Duodenal mucosa (tissue), 2 donors: ENCODE data around the gene MEPCE.

ENCODE experiments used
- H3K27ac ChIP-seq: one replicate; pipeline ENCODE4 v1.7.0; 2013; ENCODE audit warnings: low read depth, low read length
- H3K27me3 ChIP-seq, 2 donors: one replicate each; pipeline ENCODE4 v1.7.0; 2013; ENCODE audit warnings: low read length in 2 of 2, control low read depth in 1 of 2; ENCODE audit not compliant: insufficient read depth in 2 of 2, control insufficient read depth in 1 of 2
- H3K36me3 ChIP-seq, 2 donors: one replicate each; pipeline ENCODE4 v1.7.0; 2013; ENCODE audit warnings: low read length in 2 of 2, control low read depth in 1 of 2; ENCODE audit not compliant: insufficient read depth in 2 of 2, control insufficient read depth in 1 of 2
- H3K4me1 ChIP-seq, 2 donors: one replicate each; pipeline ENCODE4 v1.7.0; 2013; ENCODE audit warnings: low read length in 2 of 2, control low read depth in 1 of 2; ENCODE audit not compliant: insufficient read depth in 2 of 2, control insufficient read depth in 1 of 2
- H3K4me3 ChIP-seq, 2 donors: one replicate each; pipeline ENCODE4 v1.7.0; 2013; ENCODE audit warnings: low read length in 2 of 2, low read depth in 1 of 2
- H3K9ac ChIP-seq, 2 donors: one replicate each; pipeline ENCODE4 v1.7.0; 2013; ENCODE audit warnings: low read length in 2 of 2, low read depth in 1 of 2
- H3K9me3 ChIP-seq, 2 donors: one replicate each; pipeline ENCODE4 v1.7.0; 2013; ENCODE audit warnings: low read length in 2 of 2, control low read depth in 1 of 2; ENCODE audit not compliant: control insufficient read depth in 1 of 2

The MEPCE gene

GRCh38 chr7:100464210-100464660 lies 34.6 kb downstream of the MEPCE start, which contains the start of gene SPACDR:
Gene SPACDR (minus strand): TSS chr7:100464260. CDS start chr7:100464025, 235 bp downstream.
- no peaks in the 10 kb centered on the region for H3K27me3 ChIP-seq
- H3K27ac ChIP-seq, result no peak within 1 kb of the TSS
- no peaks in the 10 kb centered on the region for H3K9me3 ChIP-seq
- H3K9ac ChIP-seq, result no peak within 1 kb of the TSS
- peaks cover 0 to 1% of the 10 kb centered on the region in 2 donors for H3K4me1 ChIP-seq
- no peak within 1 kb of the TSS for H3K4me3 ChIP-seq
- H3K36me3 ChIP-seq, result peaks cover 0 to 9% of the 10 kb centered on the region in 2 donors

- H3K27ac ChIP-seq, result no peak overlapping the region
- no peaks in the 10 kb centered on the region for H3K27me3 ChIP-seq
- peaks cover 0 to 9% of the 10 kb centered on the region in 2 donors for H3K36me3 ChIP-seq
- H3K4me1 ChIP-seq, result peaks cover 0 to 5% of the 10 kb centered on the region in 2 donors
- H3K9me3 ChIP-seq, result no peaks in the 10 kb centered on the region
- H3K4me3 ChIP-seq, result no peak overlapping the region
- no peak overlapping the region for H3K9ac ChIP-seq
Observed at GRCh38 chr7:100464791-100465190, 35.2 kb downstream of the MEPCE start.

DNA sequence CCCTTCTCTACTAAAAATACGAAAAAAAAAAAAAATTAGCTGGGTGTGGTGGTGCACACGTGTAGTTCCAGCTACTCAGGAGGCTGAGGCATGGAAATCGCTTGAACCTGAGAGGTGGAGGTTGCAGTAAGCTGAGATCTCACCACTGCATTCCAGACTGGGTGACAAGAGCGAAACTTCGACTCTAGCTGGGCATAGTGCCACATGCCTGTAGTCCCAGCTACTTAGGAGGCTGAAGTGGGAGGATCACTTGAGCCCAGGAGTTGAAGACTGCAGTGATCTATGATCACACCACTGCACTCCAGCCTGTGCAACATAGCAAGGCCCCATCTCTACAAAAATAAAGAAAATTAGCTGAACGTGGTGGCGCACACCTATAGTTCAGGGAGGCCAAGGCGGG lies 35.7 kb downstream of the MEPCE start:
- Histone ChIP-seq H3K36me3 (peaks cover 0 to 9% of the 10 kb centered on the region in 2 donors), H3K4me3 (no peak overlapping the region), H3K9ac (no peak overlapping the region)

DNA sequence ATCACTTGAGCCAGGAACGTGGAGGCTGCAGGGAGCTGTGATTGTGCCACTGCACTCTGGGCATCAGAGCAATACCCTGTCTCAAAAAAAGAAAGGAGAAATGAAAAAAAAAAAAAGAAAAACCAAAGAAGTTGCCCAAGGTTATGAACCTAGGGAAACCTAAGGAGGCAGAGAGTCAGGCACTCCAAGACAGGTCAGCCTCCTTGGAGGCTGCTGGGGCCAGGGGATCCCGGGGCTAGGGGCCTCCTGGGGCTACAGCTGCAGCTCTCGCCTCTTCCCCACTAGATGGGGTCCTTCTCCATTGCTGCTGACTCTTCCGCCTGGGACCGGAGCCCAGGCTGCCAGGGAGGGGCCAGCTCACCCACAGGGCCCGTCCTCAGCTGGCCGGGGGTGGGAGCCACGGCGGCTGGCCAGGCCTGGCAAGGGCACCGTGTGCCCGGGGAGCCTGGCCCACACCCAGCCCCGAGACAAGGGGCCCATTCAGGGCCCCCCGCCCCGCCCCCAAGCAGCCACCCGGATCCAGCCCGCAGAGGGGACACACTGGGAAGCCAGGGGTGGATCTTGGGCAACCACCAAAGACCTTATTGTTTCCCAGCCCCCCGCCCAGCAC lies 36.2 kb downstream of the MEPCE start:
- Histone ChIP-seq H3K27me3 (no peaks in the 10 kb centered on the region), H3K36me3 (peaks cover 0 to 9% of the 10 kb centered on the region in 2 donors), H3K4me3 (no peak overlapping the region), H3K9ac (no peak overlapping the region), H3K9me3 (no peaks in the 10 kb centered on the region), H3K27ac (no peak overlapping the region), H3K4me1 (peaks cover 0 to 5% of the 10 kb centered on the region in 2 donors)

More for the DNA sequence above, 35.7 kb downstream of the MEPCE start:
- H3K4me1 ChIP-seq, result peaks cover 0 to 5% of the 10 kb centered on the region in 2 donors
- H3K9me3 ChIP-seq, result no peaks in the 10 kb centered on the region
- H3K27ac ChIP-seq, result no peak overlapping the region
- H3K27me3 ChIP-seq, result no peaks in the 10 kb centered on the region

GRCh38 chr7:100466653-100467605 lies 37.3 kb downstream of the MEPCE start:
- Histone ChIP-seq H3K36me3 (peaks cover 0 to 9% of the 10 kb centered on the region in 2 donors), H3K27ac (no peak overlapping the region), H3K4me3 (no peak overlapping the region), H3K27me3 (no peaks in the 10 kb centered on the region), H3K9ac (no peak overlapping the region), H3K9me3 (no peaks in the 10 kb centered on the region), H3K4me1 (peaks cover 0 to 5% of the 10 kb centered on the region in 2 donors)

DNA sequence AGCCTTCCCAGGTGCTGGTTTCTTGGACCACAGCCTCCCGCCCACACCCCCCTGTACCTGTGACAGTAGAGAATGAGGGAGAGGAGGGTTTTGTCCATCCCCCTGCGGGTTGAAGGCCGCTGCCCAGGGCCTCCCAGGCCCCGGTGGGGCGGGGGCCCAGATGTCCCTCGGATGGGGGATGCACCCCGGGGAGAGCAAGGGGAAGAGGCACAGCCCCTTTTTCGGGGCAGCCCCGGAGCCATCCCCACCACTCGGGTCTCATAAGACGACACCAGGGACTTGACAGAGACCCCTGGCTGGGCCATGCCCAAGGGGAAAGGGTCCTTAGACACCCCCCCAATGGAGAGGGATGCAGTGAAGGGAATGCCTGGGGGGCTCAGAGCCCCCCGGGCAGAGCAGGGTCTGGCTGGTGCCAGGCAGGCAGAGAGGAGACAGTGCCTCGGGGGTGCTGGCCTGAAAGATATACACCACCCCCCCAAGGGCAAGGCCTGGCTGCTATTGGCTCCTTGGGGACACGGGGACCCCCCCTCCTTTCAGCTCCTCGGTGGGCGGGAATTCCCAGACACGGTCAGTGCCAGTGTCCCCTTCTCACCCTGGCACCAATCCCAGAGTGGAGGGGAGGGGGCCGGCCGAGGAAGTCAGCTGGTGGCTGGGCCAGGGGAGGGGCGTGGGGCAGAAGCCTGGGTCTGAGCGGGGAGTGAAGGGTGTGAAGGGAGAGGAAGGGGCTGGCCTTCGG lies 38.2 kb downstream of the MEPCE start:
- Histone ChIP-seq H3K27ac (no peak overlapping the region), H3K4me1 (peaks cover 2 to 8% of the 10 kb centered on the region in 2 donors), H3K36me3 (peaks cover 0 to 12% of the 10 kb centered on the region in 2 donors), H3K9ac (no peak overlapping the region), H3K9me3 (no peaks in the 10 kb centered on the region), H3K27me3 (no peaks in the 10 kb centered on the region), H3K4me3 (no peak overlapping the region)

DNA sequence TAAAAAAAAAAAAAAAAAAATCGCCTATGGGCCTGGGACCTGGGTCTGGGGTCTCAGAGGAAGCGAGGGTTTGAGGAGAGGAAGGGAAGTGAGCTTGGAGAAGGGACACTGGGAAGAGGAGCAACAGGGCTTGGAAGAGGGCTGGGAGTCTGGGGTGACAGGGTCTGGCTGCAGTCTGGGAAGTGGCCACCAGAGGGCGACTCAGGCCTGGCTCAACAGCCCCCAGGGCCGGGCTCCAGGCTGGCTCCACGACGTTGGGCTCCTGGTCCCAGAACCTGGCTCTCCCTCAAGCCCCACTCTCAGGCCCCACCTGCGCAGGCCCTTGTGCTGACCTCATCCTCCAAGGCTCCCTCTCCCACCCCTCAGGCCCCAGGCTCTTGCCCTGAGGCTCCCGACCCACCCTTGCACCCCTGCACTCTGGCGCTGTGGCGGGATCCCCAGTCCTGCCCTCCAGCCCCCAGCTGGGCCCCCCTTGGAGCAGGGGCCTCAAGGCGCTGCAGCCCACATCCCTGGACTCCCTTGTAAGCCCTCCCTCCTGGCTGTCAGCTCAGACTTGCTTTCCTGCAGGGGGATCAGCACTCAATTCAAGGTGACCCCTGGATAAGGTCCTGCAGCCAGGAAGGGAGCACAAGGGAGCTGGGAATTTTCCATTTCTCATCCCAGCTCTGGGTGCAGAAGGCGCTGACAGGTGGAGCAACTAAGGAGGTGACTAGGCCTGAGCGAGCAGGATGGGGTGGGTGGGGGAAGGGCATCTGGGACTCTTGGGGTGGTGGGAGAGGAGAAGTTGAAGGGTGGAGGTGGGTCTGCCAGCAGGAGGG lies 39.8 kb downstream of the MEPCE start:
- Histone ChIP-seq H3K9ac (no peak overlapping the region), H3K4me3 (no peak overlapping the region), H3K27me3 (no peaks in the 10 kb centered on the region), H3K9me3 (no peaks in the 10 kb centered on the region), H3K27ac (no peak overlapping the region), H3K36me3 (peaks cover 5 to 19% of the 10 kb centered on the region in 2 donors), H3K4me1 (peaks cover 6 to 12% of the 10 kb centered on the region in 2 donors)

- no peaks in the 10 kb centered on the region for H3K9me3 ChIP-seq
- H3K4me3 ChIP-seq, result no peak overlapping the region
- peaks cover 13 to 20% of the 10 kb centered on the region in 2 donors for H3K4me1 ChIP-seq
- peaks cover 5 to 20% of the 10 kb centered on the region in 2 donors for H3K36me3 ChIP-seq
- H3K27me3 ChIP-seq, result no peaks in the 10 kb centered on the region
- no peak overlapping the region for H3K27ac ChIP-seq
- no peak overlapping the region for H3K9ac ChIP-seq
Observed at GRCh38 chr7:100471021-100471420, 41.4 kb downstream of the MEPCE start.

GRCh38 chr7:100472121-100472851 lies 42.7 kb downstream of the MEPCE start:
- H3K4me1 ChIP-seq, result peaks cover 26 to 32% of the 10 kb centered on the region in 2 donors
- H3K9ac ChIP-seq, result no peak overlapping the region
- H3K27me3 ChIP-seq, result no peaks in the 10 kb centered on the region
- no peak overlapping the region for H3K4me3 ChIP-seq
- H3K36me3 ChIP-seq, result peaks cover 5 to 13% of the 10 kb centered on the region in 2 donors
- H3K9me3 ChIP-seq, result no peaks in the 10 kb centered on the region
- H3K27ac ChIP-seq, result no peak overlapping the region
